HEK293T (cell line): ENCODE results near the gene CORO6.

Experiments
- CTCF ChIA-PET: fragments of 350-600 bp; formaldehyde crosslinking; extraction: SDS; loops from one replicate; lab custom pipeline; 2021; ENCODE audit warnings: antibody characterized with exemption, inconsistent platforms; lab: Yijun Ruan, JAX
- POLR2A ChIA-PET: fragments of 350-600 bp; formaldehyde crosslinking; extraction: SDS; loops from one replicate; lab custom pipeline; 2020; ENCODE audit warnings: antibody characterized with exemption, inconsistent platforms; lab: Yijun Ruan, JAX
- DNase-seq: peaks from one replicate; pipeline ENCODE4 v3.0.0; 2012; ENCODE audit warnings: mixed read lengths; ENCODE audit errors: extremely low spot score
- ARNT ChIP-seq: fragments of 450-650 bp; IDR thresholded peaks from 2 replicates; pipeline ENCODE4 v1.6.1; 2017; ENCODE audit warnings: mild to moderate bottlenecking
- BHLHE40 ChIP-seq: fragments of 450-650 bp; IDR thresholded peaks from 2 replicates; pipeline ENCODE4 v1.6.1; 2016; ENCODE audit warnings: mild to moderate bottlenecking, moderate library complexity, borderline replicate concordance
- CTBP1 ChIP-seq: fragments of 450-650 bp; IDR thresholded peaks from 2 replicates; pipeline ENCODE4 v1.6.1; 2016; ENCODE audit warnings: borderline replicate concordance
- ELF4 ChIP-seq: fragments of 450-650 bp; IDR thresholded peaks from 2 replicates; pipeline ENCODE4 v1.6.1; 2017; ENCODE audit warnings: antibody characterized with exemption
- FOXA1 ChIP-seq: fragments of 450-650 bp; IDR thresholded peaks from 2 replicates; pipeline ENCODE4 v1.6.1; 2016; ENCODE audit warnings: mild to moderate bottlenecking
- FOXK2 ChIP-seq: fragments of 450-650 bp; IDR thresholded peaks from 2 replicates; pipeline ENCODE4 v1.6.1; 2016; ENCODE audit warnings: mild to moderate bottlenecking
- FOXM1 ChIP-seq: fragments of 450-650 bp; IDR thresholded peaks from 2 replicates; pipeline ENCODE4 v1.6.1; 2017; ENCODE audit warnings: mild to moderate bottlenecking, borderline replicate concordance
- HDGF ChIP-seq: fragments of 450-650 bp; IDR thresholded peaks from 2 replicates; pipeline ENCODE4 v1.6.1; 2017; ENCODE audit warnings: antibody characterized with exemption, borderline replicate concordance
- L3MBTL2 ChIP-seq: fragments of 450-650 bp; conservative IDR thresholded peaks from 2 replicates; pipeline ENCODE4 v1.6.1; 2016; ENCODE audit warnings: mild to moderate bottlenecking
- LEF1 ChIP-seq: fragments of 450-650 bp; IDR thresholded peaks from 2 replicates; pipeline ENCODE4 v1.6.1; 2017; ENCODE audit warnings: mild to moderate bottlenecking, borderline replicate concordance
- NFRKB ChIP-seq: fragments of 450-650 bp; IDR thresholded peaks from 2 replicates; pipeline ENCODE4 v1.6.1; 2016; ENCODE audit warnings: mild to moderate bottlenecking, moderate library complexity
- PKNOX1 ChIP-seq: fragments of 450-650 bp; IDR thresholded peaks from 2 replicates; pipeline ENCODE4 v1.6.1; 2016
- SP1 ChIP-seq: fragments of 450-650 bp; IDR thresholded peaks from 2 replicates; pipeline ENCODE4 v1.6.1; 2017
- SUZ12 ChIP-seq: fragments of 450-650 bp; IDR thresholded peaks from 2 replicates; pipeline ENCODE4 v1.6.1; 2016; ENCODE audit warnings: mild to moderate bottlenecking
- TARDBP ChIP-seq: fragments of 450-650 bp; IDR thresholded peaks from 2 replicates; pipeline ENCODE4 v1.6.1; 2016
- ZNF384 ChIP-seq: fragments of 450-650 bp; IDR thresholded peaks from 2 replicates; pipeline ENCODE4 v1.6.1; 2016

The CORO6 gene

GRCh38 chr17:29649359-29649758, 26.6 kb upstream of the CORO6 start:
- CTCF ChIA-PET: no interaction called here
- POLR2A ChIA-PET: no interaction called here
- no peak for DNase-seq
- no peak for TF ChIP-seq FOXM1
- no peak for TF ChIP-seq FOXK2
- TF ChIP-seq HDGF: no peak
- no peak for TF ChIP-seq NFRKB
- TF ChIP-seq ZNF384: no peak
- no peak for TF ChIP-seq FOXA1
- TF ChIP-seq LEF1: no peak
- TF ChIP-seq ARNT: no peak
- TF ChIP-seq TARDBP: no peak
- no peak for TF ChIP-seq ELF4
- TF ChIP-seq L3MBTL2: no peak
- no peak for TF ChIP-seq SP1
- no peak for TF ChIP-seq SUZ12
- no peak for TF ChIP-seq CTBP1
- no peak for TF ChIP-seq PKNOX1

GRCh38 chr17:29648005-29648404, 25.3 kb upstream of the CORO6 start:
- no peak for TF ChIP-seq ZNF384
- no peak for TF ChIP-seq TARDBP
- TF ChIP-seq SP1: no peak
- TF ChIP-seq ELF4: no peak
- no peak for TF ChIP-seq L3MBTL2
- no peak for TF ChIP-seq ARNT
- no peak for TF ChIP-seq NFRKB
- no peak for TF ChIP-seq PKNOX1
- TF ChIP-seq HDGF: no peak
- no peak for TF ChIP-seq BHLHE40
- no peak for TF ChIP-seq CTBP1
- no peak for TF ChIP-seq SUZ12
- no peak for TF ChIP-seq FOXM1
- no peak for TF ChIP-seq FOXK2
- TF ChIP-seq FOXA1: no peak
- TF ChIP-seq LEF1: no peak
- POLR2A ChIA-PET: no interaction called here
- CTCF ChIA-PET: no interaction called here
- no peak for DNase-seq

GRCh38 chr17:29645515-29646051, 22.9 kb upstream of the CORO6 start:
- ChIA-PET POLR2A (no interaction called here), CTCF (no interaction called here)
- DNase-seq: no peak
- TF ChIP-seq SP1 (no peak), BHLHE40 (no peak), CTBP1 (no peak), NFRKB (no peak)

- no peak for DNase-seq
- ChIA-PET POLR2A (no interaction called here), CTCF (interaction anchor here (1.0 to 5.7 kb wide), 3 partner anchors 135 to 452 kb away, joined by 3 to 51 read pairs (median 3); no protein-coding TSS in a partner anchor)
- TF ChIP-seq FOXM1 (no peak), L3MBTL2 (no peak), TARDBP (no peak), LEF1 (no peak), PKNOX1 (no peak)
Measured at GRCh38 chr17:29643817-29644160, 21.1 kb upstream of the CORO6 start.

GRCh38 chr17:29642171-29642611, 19.5 kb upstream of the CORO6 start:
- TF ChIP-seq ARNT: no peak
- TF ChIP-seq TARDBP: no peak
- no peak for TF ChIP-seq FOXK2
- no peak for TF ChIP-seq HDGF
- peak; percentile 54 for TF ChIP-seq ZNF384
- TF ChIP-seq NFRKB: no peak
- TF ChIP-seq LEF1: no peak
- TF ChIP-seq FOXA1: no peak
- TF ChIP-seq PKNOX1: peak; percentile 97
- no peak for TF ChIP-seq SUZ12
- TF ChIP-seq L3MBTL2: no peak
- no peak for TF ChIP-seq BHLHE40
- TF ChIP-seq CTBP1: peak; percentile 81; the same call in 1 of the 2 replicates
- CTCF ChIA-PET: interaction anchor here (5.7 kb wide), 1 partner anchor 137 kb away, joined by 51 read pairs; no protein-coding TSS in a partner anchor
- POLR2A ChIA-PET: interaction anchor here (1.2 to 1.4 kb wide), 2 partner anchors 19 kb away, joined by 3 to 4 read pairs; partner anchors contain the start of gene CORO6
- peak; percentile 50 for DNase-seq
